GM12872 (cell line): Measurements from ENCODE around the gene ADAMTS4.

Experiments
- CTCF ChIP-seq: IDR thresholded peaks from 3 replicates; pipeline ENCODE4 v1.5.1; 2011; ENCODE audit warnings: low read depth, mild to moderate bottlenecking, low read length, moderate library complexity; ENCODE audit not compliant: insufficient read depth

Gene ADAMTS4

DNA sequence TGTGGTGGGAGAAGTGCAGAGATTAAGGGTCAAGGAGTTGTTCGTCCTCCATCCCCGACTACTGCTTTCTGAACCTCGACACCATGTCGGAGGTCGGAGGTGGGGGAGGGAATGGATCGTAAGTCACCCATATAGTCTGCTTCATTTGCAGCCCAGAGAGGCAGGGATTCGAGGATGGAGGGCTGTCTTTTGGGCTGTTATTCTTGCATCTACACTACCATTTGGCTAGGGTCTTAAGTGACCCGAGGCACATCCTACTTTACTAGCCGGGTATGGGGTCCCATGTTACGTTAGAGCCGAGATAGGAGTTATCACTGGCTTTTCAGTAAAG lies 39.0 kb downstream of the ADAMTS4 start:
- TF ChIP-seq CTCF, result no peak

- TF ChIP-seq CTCF, result no peak
These were observed 39.6 kb downstream of the ADAMTS4 start, which contains the start of gene USP21 for GRCh38 chr1:161159087-161159912. Gene USP21, plus strand, starts transcription at chr1:161159500. Its CDS starts 1,141 bp downstream, at chr1:161160641.

GRCh38 chr1:161158316-161159010 lies 40.4 kb downstream of the ADAMTS4 start:
- no peak for TF ChIP-seq CTCF

DNA sequence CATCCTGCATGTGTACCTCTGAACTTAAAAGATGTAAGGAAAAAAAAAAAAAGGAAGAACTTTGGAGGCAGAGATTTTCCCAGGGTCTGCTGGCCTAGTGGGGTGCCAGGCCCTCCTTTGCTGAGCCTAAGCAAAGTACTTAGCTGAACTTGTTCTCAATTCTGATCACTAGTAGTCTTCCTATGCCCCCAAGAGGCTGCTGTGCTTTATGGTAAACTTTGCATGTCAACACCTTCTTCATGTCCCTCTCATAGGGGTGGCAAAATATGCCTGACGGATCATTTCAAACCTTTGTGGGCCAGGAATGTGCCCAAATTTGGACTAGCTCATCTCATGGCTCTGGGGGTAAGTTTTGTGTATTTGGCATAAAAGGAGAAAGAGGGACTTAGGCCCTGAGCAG lies 41.0 kb downstream of the ADAMTS4 start:
- TF ChIP-seq CTCF, result no peak

DNA sequence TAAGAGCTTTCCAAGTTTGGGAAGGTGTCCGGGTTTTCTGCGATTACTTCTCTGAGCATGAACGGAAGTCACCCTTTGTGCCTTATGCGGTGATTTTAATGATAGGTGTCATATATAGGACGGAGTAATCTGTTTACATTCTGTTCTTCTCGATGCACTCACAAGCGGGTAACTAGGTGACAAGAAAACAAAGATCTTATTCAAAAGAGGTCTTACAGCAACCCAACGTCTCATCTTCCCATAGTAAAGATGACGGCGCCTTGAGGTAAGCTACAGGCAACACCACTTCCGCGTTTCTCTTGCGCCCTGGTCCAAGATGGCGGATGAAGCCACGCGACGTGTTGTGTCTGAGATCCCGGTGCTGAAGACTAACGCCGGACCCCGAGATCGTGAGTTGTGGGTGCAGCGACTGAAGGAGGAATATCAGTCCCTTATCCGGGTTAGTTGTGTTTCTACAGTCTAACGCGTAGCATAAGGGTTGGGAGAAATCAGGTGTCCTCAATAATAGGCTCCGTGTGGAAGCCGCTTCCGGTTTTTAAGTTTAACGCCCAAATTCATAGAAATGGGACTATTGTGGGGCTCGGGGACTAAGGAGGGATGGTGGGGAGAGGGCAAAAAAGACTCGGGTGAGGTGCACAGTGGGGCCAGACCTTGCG lies 45.0 kb downstream of the ADAMTS4 start, which contains the start of gene UFC1:
Gene UFC1, plus strand, starts transcription at position 297 of the 656 bp plus-strand sequence. Its CDS starts 20 bp downstream, at position 317.
- no peak for TF ChIP-seq CTCF

DNA sequence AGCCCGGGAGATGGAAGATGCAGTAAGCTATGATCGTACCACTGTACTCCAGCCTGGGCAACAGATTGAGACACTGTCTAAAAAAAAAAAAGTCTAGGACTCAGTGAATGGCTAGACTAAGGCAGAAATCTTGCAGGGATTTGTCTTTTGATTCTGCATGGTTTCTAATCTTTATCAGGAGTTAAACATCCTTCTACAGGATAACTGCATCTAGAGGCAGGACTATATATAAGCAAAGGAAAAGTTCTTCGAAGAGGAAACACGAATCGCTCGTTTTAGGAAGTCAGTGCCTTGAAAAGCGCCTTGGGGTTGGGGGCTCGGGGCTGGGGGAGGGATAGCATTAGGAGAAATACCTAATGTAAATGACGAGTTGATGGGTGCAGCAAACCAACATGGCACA lies 45.7 kb downstream of the ADAMTS4 start:
- no peak for TF ChIP-seq CTCF

GRCh38 chr1:161145832-161146231 lies 53.0 kb downstream of the ADAMTS4 start:
- TF ChIP-seq CTCF, result no peak
